OCI-LY1 (cell line): Measurements from ENCODE around the gene UPF1.
"Not testable (repeated sequence)": the region's sequence is repeated elsewhere in the genome, so short reads cannot be mapped to it uniquely, and the experiment has no call there.

Experiments
- H2AFZ ChIP-seq: fragments of 200-600 bp; sonication (generic), shearing (Covaris generic); 2 replicates; pipeline ENCODE4 v1.6.0; 2014; ENCODE audit warnings: antibody characterized with exemption, mild to moderate bottlenecking, low read length
- H3F3A ChIP-seq: fragments of 200-600 bp; sonication (generic), shearing (Covaris generic); 2 replicates; pipeline ENCODE4 v1.6.0; 2014; ENCODE audit warnings: mild to moderate bottlenecking, antibody characterized with exemption, low read length, moderate library complexity; ENCODE audit not compliant: insufficient read depth
- H3K27ac ChIP-seq: fragments of 200-600 bp; sonication (generic); 2 replicates; pipeline ENCODE4 v1.5.1; 2014; ENCODE audit warnings: low read length, mixed run types, mild to moderate bottlenecking, low read depth; ENCODE audit not compliant: poor library complexity, severe bottlenecking
- H3K27me3 ChIP-seq: fragments of 200-600 bp; sonication (generic); 2 replicates; pipeline ENCODE4 v1.6.0; 2014; ENCODE audit warnings: antibody characterized with exemption, mild to moderate bottlenecking, low read length, moderate library complexity; ENCODE audit not compliant: insufficient read depth
- H3K36me3 ChIP-seq: fragments of 200-600 bp; sonication (generic); 2 replicates; pipeline ENCODE4 v1.6.1; 2014; ENCODE audit warnings: mild to moderate bottlenecking, antibody characterized with exemption, low read length, moderate library complexity, mixed read lengths; ENCODE audit not compliant: insufficient read depth
- H3K4me1 ChIP-seq: fragments of 200-600 bp; sonication (generic); 2 replicates; pipeline ENCODE4 v1.5.1; 2014; ENCODE audit warnings: mild to moderate bottlenecking, low read length, moderate library complexity; ENCODE audit not compliant: insufficient read depth, severe bottlenecking
- H3K4me2 ChIP-seq: fragments of 200-600 bp; sonication (generic), shearing (Covaris generic); 2 replicates; pipeline ENCODE4 v1.6.1; 2014; ENCODE audit warnings: low read length
- H3K4me3 ChIP-seq: fragments of 200-600 bp; sonication (generic); 2 replicates; pipeline ENCODE4 v1.5.1; 2014; ENCODE audit warnings: low read length, low read depth, mild to moderate bottlenecking, mixed read lengths; ENCODE audit not compliant: poor library complexity, severe bottlenecking
- H3K79me2 ChIP-seq: fragments of 200-600 bp; shearing (Covaris generic); 2 replicates; pipeline ENCODE4 v1.6.1; 2016; ENCODE audit warnings: mixed run types, low read length, mixed read lengths; ENCODE audit not compliant: insufficient read depth
- H3K9ac ChIP-seq: fragments of 200-600 bp; sonication (generic), shearing (Covaris generic); 2 replicates; pipeline ENCODE4 v1.6.1; 2014; ENCODE audit warnings: mild to moderate bottlenecking, low read length, mixed read lengths
- H3K9me2 ChIP-seq: fragments of 200-600 bp; sonication (generic), shearing (Covaris generic); 2 replicates; pipeline ENCODE4 v1.6.1; 2014; ENCODE audit warnings: low read depth, mild to moderate bottlenecking, low read length, mixed read lengths
- H3K9me3 ChIP-seq: fragments of 200-600 bp; shearing (Covaris generic); 2 replicates; pipeline ENCODE4 v1.6.1; 2014; ENCODE audit warnings: low read length, mixed read lengths
- H4K20me1 ChIP-seq: fragments of 200-600 bp; sonication (generic), shearing (Covaris generic); 2 replicates; pipeline ENCODE4 v1.6.0; 2016; ENCODE audit warnings: mild to moderate bottlenecking, low read length; ENCODE audit not compliant: insufficient read depth
- CTCF ChIP-seq: fragments of 200-600 bp; sonication (generic), shearing (Covaris generic); IDR thresholded peaks from 2 replicates; pipeline ENCODE4 v1.5.1; 2017; ENCODE audit warnings: mild to moderate bottlenecking, antibody characterized with exemption, low read length, moderate library complexity, mixed read lengths
- EZH2 ChIP-seq: fragments of 200-600 bp; sonication (generic), shearing (Covaris generic); IDR thresholded peaks from 2 replicates; pipeline ENCODE4 v1.8.0; 2017; ENCODE audit warnings: borderline replicate concordance, mixed run types, mild to moderate bottlenecking, antibody characterized with exemption, low read length, moderate library complexity, mixed read lengths

The UPF1 gene

GRCh38 chr19:18815673-18816072 is 16.1 kb upstream of the UPF1 start:
- Histone ChIP-seq H2AFZ (no peak overlapping the region), H4K20me1 (no peaks in the 10 kb centered on the region), H3F3A (no peaks in the 10 kb centered on the region), H3K79me2 (no peaks in the 10 kb centered on the region), H3K4me3 (no peak overlapping the region), H3K9me3 (no peaks in the 10 kb centered on the region), H3K9me2 (no peaks in the 10 kb centered on the region), H3K9ac (no peak overlapping the region), H3K27me3 (no peaks in the 10 kb centered on the region), H3K4me1 (no peaks in the 10 kb centered on the region), H3K4me2 (no peak overlapping the region), H3K27ac (no peak overlapping the region), H3K36me3 (no peaks in the 10 kb centered on the region)
- no peak for TF ChIP-seq CTCF
- TF ChIP-seq EZH2: no peak

- not testable (repeated sequence) for H2AFZ ChIP-seq, H3K27ac ChIP-seq, H3K9me3 ChIP-seq, H3K79me2 ChIP-seq, H3K9me2 ChIP-seq, H3K27me3 ChIP-seq, H3K4me1 ChIP-seq, H3K36me3 ChIP-seq, H3K4me2 ChIP-seq, H3K4me3 ChIP-seq, H3K9ac ChIP-seq, H3F3A ChIP-seq, H4K20me1 ChIP-seq
Observed at GRCh38 chr19:18816645-18817044, 15.1 kb upstream of the UPF1 start.

GRCh38 chr19:18817574-18817973 is 14.2 kb upstream of the UPF1 start:
- Histone ChIP-seq H3K9ac (no peak overlapping the region), H3K9me2 (no peaks in the 10 kb centered on the region), H2AFZ (no peak overlapping the region), H3K9me3 (no peaks in the 10 kb centered on the region), H4K20me1 (no peaks in the 10 kb centered on the region), H3K27me3 (no peaks in the 10 kb centered on the region; the same call in 1 of the 2 replicates), H3F3A (no peaks in the 10 kb centered on the region), H3K4me3 (no peak overlapping the region), H3K79me2 (no peaks in the 10 kb centered on the region), H3K4me1 (no peaks in the 10 kb centered on the region), H3K4me2 (no peak overlapping the region), H3K27ac (no peak overlapping the region), H3K36me3 (no peaks in the 10 kb centered on the region)
- TF ChIP-seq CTCF: no peak
- TF ChIP-seq EZH2: no peak

GRCh38 chr19:18828786-18829185 is 3.0 kb upstream of the UPF1 start:
- peaks cover 14% of the 10 kb centered on the region for H3K36me3 ChIP-seq
- peaks cover 9% of the 10 kb centered on the region for H3K4me1 ChIP-seq
- peaks cover 6% of the 10 kb centered on the region; the same call in 1 of the 2 replicates for H3K27me3 ChIP-seq
- no peak overlapping the region for H3K4me2 ChIP-seq
- H4K20me1 ChIP-seq: peaks cover 3% of the 10 kb centered on the region; the same call in 1 of the 2 replicates
- H3K9me3 ChIP-seq: peaks cover 3% of the 10 kb centered on the region; the same call in 1 of the 2 replicates
- H3K79me2 ChIP-seq: peaks cover 15% of the 10 kb centered on the region
- H3K4me3 ChIP-seq: no peak overlapping the region
- H3F3A ChIP-seq: no peaks in the 10 kb centered on the region
- no peaks in the 10 kb centered on the region for H3K9me2 ChIP-seq
- H2AFZ ChIP-seq: no peak overlapping the region
- H3K27ac ChIP-seq: no peak overlapping the region
- H3K9ac ChIP-seq: no peak overlapping the region
- TF ChIP-seq CTCF: no peak
